Testis (tissue), 3 donors: Measurements from ENCODE around the gene CD244. TPM values are rescaled to one million over a fixed set of nuclear protein-coding genes. Genes with fewer than 3 reads are reported as not detected.
A peak's percentile ranks its signal among the peaks of the same experiment; 100 is the strongest.

Experiments used
- DNase-seq: peaks from one replicate; pipeline ENCODE4 v3.0.0-alpha.2; 2019
- H3K27ac ChIP-seq, 2 donors: fragments of 200-600 bp; sonication (generic); one replicate each; pipeline ENCODE4 v1.5.1; 2019
- H3K27me3 ChIP-seq: fragments of 200-600 bp; sonication (generic); one replicate; pipeline ENCODE4 v1.5.1; 2019
- H3K36me3 ChIP-seq: fragments of 200-600 bp; sonication (generic); one replicate; pipeline ENCODE4 v1.5.1; 2017; ENCODE audit warnings: low read depth; ENCODE audit errors: missing control alignments
- H3K4me1 ChIP-seq: fragments of 200-600 bp; sonication (generic); one replicate; pipeline ENCODE4 v1.5.1; 2019
- H3K4me3 ChIP-seq, 2 donors: fragments of 200-600 bp; sonication (generic); one replicate each; pipeline ENCODE4 v1.5.1; 2017 to 2019
- H3K9me3 ChIP-seq: fragments of 200-600 bp; sonication (generic); one replicate; pipeline ENCODE4 v1.5.1; 2017
- CTCF ChIP-seq, 3 experiments: fragments of 450-650 bp in 2 of 3; fragments of 200-600 bp in 1 of 3; sonication (generic) in 1 of 3; IDR thresholded peaks; one replicate each; pipeline ENCODE4 v1.5.1; 2016 to 2019; ENCODE audit warnings: antibody characterized with exemption in 3 of 3, mild to moderate bottlenecking in 2 of 3, moderate library complexity in 1 of 3
- POLR2A ChIP-seq: fragments of 450-650 bp; IDR thresholded peaks from one replicate; pipeline ENCODE4 v1.6.1; 2017; ENCODE audit warnings: antibody characterized with exemption, mild to moderate bottlenecking, moderate library complexity
- WGBS, 2 donors: methylation state at CpG; one replicate each; pipeline ENCODE4 v1.1.5; 2018; 5-methylcytosine and 5-hydroxymethylcytosine counted together
- intact Hi-C: fragments of 100-400 bp; cut with DNase I; formaldehyde crosslinking; loops from one replicate; pipeline ENCODE4 v1.15.1; 2023; ENCODE audit warnings: low total_unique reads
- polyA plus RNA-seq: library from polyadenylated mRNA; stranded (reverse); fragments of 350-450 nt; fragmentation: Illumina TruSeq; extraction: RNeasy Lipid Tissue Mini Kit (QIAGEN cat#74804); gene quantifications from one replicate; pipeline ENCODE4 v1.2.3, GENCODE V29; 2014; ENCODE audit warnings: low read depth, low replicate concordance; ENCODE audit not compliant: insufficient read depth
- total RNA-seq, 2 donors: library from RNA; depleted of rRNA; stranded (reverse); fragments of >200 nt; gene quantifications; one replicate each; pipeline ENCODE4 v1.2.3, GENCODE V29; 2016

Gene CD244
- total and polyA plus RNA-seq, 3 donors from 2014 or later: 1.4 to 2.4 (median 2.3) TPM

GRCh38 chr1:160834945-160835565 lies 27.6 kb downstream of the CD244 start:
- Histone ChIP-seq H3K27me3 (no peaks in the 10 kb centered on the region), H3K36me3 (no peaks in the 10 kb centered on the region), H3K4me3 (no peak overlapping the region), H3K4me1 (peaks cover 14% of the 10 kb centered on the region), H3K27ac (no peak overlapping the region), H3K9me3 (no peaks in the 10 kb centered on the region)
- no peak for DNase-seq
- 89% methylated on average over 3 of the region's 3 CpGs for WGBS, 2 donors
- TF ChIP-seq CTCF (IDR thresholded peaks at IDR 0.05): peak; percentile 60 to 80 (median 80)
- no peak for TF ChIP-seq POLR2A
- intact Hi-C loops: no loop called here

- H3K27me3 ChIP-seq: no peaks in the 10 kb centered on the region
- DNase-seq: peak; percentile 72
- TF ChIP-seq CTCF (IDR thresholded peaks at IDR 0.05): peak; percentile 50 to 69 (median 66)
- no peak for TF ChIP-seq POLR2A
- intact Hi-C loops: no loop called here
- no peak overlapping the region for H3K27ac ChIP-seq
- no peaks in the 10 kb centered on the region for H3K4me1 ChIP-seq
- no peaks in the 10 kb centered on the region for H3K9me3 ChIP-seq
- no peak overlapping the region for H3K4me3 ChIP-seq
- no peaks in the 10 kb centered on the region for H3K36me3 ChIP-seq
- 67 to 68% methylated on average over 8 of the region's 8 CpGs for WGBS, 2 donors
These were observed 32.1 kb downstream of the CD244 start for GRCh38 chr1:160830321-160831153.

- Histone ChIP-seq H3K27me3 (no peaks in the 10 kb centered on the region), H3K4me3 (no peak overlapping the region), H3K9me3 (no peaks in the 10 kb centered on the region), H3K4me1 (no peaks in the 10 kb centered on the region), H3K27ac (no peak overlapping the region), H3K36me3 (no peaks in the 10 kb centered on the region)
- intact Hi-C loops: no loop called here
- TF ChIP-seq POLR2A (no peak), CTCF (IDR thresholded peaks at IDR 0.05) (no peak)
- 90 to 93% methylated on average over 1 of the region's 1 CpG for WGBS, 2 donors
- DNase-seq: no peak
These were observed 32.9 kb downstream of the CD244 start for GRCh38 chr1:160829766-160830165.

GRCh38 chr1:160827418-160827817 lies 35.3 kb downstream of the CD244 start:
- intact Hi-C loops: no loop called here
- no peak for DNase-seq
- H3K9me3 ChIP-seq: no peaks in the 10 kb centered on the region
- TF ChIP-seq POLR2A: no peak
- TF ChIP-seq CTCF (IDR thresholded peaks at IDR 0.05): no peak
- WGBS, 2 donors: 84 to 100% methylated on average over 2 of the region's 2 CpGs
- no peak overlapping the region for H3K27ac ChIP-seq
- H3K36me3 ChIP-seq: no peaks in the 10 kb centered on the region
- no peaks in the 10 kb centered on the region for H3K4me1 ChIP-seq
- H3K27me3 ChIP-seq: no peaks in the 10 kb centered on the region
- no peak overlapping the region for H3K4me3 ChIP-seq
